Camera-type eye (tissue), 1 donor: ENCODE measurements around the gene VAMP2. TPM values are rescaled to one million over a fixed set of nuclear protein-coding genes. Genes with fewer than 3 reads are reported as not detected.

ENCODE experiments used
- total RNA-seq: library from RNA; depleted of rRNA; stranded (reverse); fragments of >200 nt; gene quantifications from one replicate; pipeline ENCODE4 v1.2.3, GENCODE V29; 2014

The VAMP2 gene, protein sequence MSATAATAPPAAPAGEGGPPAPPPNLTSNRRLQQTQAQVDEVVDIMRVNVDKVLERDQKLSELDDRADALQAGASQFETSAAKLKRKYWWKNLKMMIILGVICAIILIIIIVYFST
- total RNA-seq = 47.6 TPM

DNA sequence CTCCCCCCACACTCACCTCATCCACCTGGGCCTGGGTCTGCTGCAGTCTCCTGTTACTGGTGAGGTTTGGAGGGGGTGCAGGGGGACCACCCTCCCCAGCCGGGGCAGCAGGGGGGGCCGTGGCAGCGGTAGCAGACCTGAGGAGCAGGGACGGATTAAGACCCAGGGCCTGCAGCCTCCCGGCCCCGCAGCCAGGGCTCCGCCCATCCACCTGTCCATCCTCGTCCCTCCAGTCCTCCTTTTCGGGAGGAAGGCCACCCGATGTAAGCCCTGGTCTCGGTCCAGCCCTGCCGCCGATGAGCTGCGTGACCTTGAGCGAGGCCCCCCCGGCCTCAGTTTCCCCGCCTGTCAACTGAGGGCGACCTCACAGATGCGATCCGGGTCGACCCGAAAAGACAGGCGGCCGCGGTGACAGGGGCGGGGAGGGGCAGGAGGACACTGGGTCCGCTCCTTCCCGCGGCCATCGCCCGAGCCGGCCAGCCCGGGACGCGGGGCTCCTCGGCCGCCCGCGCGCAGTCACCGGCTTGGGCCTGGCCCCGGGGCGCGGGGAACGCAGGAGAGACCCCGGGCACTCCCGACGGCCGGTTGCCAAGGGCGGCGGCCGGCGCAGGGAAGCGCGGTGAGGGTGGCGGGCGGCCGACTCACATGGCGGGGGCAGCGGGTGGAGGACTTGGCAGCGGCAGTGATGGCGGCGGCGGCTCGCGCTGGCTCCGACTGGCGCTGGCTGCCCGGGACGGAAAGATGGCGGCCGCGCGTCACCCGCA is at the start of gene VAMP2:
TSS of gene VAMP2 (minus strand) at position 716 of the 764 bp plus-strand sequence. CDS start at position 647, 69 bp downstream.

DNA sequence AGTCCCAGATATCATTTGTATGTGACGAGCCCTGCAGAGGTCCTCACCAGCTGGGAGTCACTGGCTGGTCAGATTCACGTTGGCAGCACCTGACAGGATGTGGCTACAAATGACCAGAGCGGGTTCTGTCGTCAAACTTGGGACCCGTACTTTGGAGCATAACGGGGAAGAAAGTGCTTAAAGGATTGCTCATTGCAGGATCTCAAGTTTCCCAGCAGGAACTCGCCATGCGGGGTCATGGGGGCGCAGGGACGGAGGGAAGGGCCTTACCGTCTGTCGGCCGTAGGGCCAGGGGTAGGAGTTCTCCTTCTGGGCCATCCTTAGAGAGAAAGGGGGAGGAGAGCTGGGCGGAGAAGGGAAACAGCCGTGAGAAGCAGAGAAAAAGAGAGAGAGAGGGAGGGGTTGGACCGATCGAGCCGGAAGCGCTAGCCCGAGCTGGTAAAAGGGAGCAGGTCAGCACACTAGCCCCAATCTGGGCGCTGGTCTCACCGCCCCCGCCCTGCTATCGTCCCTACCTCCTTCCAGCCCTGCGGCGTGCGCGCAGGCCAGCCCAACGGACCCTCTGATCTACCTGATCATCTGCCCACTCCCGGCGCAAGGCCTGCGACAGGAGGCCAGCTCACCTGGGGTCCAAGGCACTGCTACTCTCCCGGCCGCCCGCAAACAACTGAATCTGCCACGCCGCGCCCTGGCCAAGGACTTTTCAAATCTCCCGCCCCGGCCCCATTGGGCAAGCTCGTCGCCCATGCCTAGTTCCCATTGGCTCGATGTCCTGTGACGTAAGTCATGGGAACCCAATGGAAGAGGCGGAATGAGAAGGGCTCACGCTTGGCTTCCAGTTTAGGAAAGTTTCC is 47.4 kb upstream of the VAMP2 start, which contains the start of gene AURKB:
TSS of gene AURKB (minus strand) at position 669 of the 854 bp plus-strand sequence. CDS start at position 318, 351 bp downstream.

DNA sequence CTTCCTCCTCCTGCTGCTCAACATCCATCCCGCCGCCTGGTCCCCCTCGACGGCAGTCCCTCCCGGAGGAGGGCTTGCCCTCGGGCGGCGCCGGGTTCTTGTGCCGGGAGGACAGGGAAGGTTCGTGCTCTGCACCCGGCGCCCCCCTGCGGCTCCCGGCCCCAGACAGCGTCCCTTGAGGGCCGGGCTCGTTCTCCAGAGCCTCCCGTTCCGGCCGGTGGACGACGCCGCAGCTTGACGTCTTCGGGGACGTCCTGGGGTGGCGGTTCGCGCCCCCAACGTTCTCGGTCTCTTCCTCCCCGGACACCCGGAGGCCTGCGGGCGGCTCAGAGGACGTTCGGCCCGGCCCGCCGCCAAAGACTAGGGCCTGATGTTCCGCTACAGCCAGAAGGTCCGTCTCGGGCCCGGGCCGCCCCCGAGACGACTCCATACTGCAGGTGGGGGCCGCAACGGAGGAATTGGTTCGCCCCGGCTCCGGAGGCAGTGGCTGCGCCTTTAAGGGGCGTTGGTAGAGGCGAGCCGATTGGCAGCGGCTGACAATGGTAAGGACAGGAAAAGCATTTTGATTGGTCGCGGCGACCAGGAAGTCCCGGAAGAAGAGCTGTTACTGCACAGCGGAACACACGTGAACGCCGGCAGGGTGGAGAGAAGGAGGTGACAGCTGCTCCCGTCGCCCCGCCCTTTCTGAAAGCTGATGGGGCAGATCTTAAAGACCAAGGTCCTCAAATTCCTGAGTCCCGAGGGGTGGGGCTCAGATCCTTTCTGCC is 27.1 kb upstream of the VAMP2 start, which contains the start of gene BORCS6:
TSS of gene BORCS6 (minus strand) at position 470 of the 767 bp plus-strand sequence. CDS start at position 430, 40 bp downstream.

DNA sequence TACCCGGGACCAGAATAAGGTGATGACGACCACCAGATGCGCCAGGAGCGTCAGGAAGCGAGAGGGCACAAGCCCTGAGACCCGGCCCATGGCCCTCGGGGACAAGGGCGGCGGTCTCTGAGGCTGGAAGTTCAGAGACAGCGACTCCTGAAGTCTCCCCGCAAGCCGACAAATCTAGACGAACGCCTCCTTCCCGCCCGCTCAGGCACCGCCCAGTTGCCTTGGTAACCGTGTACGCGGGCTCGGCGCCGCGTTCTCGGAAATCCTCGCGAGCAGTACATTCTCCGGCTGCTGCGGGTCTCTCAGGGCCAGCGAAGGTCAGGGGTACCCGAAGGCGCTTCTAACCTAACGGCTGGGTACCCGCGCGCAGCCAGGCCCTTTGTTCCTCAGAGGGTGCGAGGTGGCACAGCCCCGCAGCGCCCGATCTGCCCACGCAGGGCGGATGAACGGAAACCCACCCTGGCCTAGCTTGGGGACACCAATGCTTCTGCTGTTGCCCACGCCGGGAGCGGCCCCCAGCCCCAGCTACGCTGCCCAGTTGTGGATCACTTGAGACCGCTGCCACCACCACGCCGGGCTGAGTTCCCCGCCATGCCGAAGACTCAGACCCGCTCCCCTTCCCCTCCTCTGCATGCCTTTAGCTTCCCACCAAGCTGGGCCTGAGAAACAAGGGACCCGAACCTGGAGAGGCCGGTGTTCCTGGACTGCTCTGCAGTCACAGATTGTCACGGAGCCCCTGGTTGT is 13.6 kb upstream of the VAMP2 start, which contains the start of gene TMEM107:
TSS of gene TMEM107 (minus strand) at position 184 of the 744 bp plus-strand sequence. CDS start at position 90, 94 bp downstream.

DNA sequence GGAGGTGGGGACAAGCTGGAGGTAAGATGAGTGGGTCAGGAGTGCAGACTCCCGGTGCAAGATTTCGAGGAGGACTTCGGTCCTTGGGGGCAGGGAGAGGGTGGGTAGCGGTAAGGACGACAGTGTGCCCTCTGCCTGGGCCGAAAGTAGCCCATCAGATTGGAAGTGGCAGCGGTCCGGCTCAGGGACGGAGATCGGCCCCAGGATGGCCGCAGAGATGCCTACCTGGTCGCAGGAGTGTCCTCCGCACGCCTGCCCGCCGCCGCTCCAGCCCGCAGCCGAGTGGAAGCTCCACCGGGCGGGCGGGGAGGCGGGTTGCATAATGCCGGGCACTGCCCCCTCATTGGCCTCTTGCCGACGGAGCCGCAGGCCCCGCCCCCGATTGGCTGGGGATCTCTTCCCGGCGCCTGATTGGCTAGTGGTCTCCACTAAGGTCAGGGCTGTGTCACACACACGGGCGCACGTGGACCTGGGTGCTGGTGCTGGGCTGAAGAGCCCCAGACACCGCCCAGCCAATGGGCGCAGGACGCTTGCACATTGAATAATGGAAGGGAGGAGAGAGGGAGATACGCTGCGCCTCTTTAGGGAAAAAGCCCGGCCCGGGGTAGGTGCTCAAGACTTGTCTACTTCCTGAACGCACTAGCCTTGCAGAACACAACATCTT is 10.5 kb downstream of the VAMP2 start, which contains the start of gene PER1:
TSS of gene PER1 (minus strand) at position 293 of the 664 bp plus-strand sequence. CDS start 1,698 bp downstream, outside the sequence.

DNA sequence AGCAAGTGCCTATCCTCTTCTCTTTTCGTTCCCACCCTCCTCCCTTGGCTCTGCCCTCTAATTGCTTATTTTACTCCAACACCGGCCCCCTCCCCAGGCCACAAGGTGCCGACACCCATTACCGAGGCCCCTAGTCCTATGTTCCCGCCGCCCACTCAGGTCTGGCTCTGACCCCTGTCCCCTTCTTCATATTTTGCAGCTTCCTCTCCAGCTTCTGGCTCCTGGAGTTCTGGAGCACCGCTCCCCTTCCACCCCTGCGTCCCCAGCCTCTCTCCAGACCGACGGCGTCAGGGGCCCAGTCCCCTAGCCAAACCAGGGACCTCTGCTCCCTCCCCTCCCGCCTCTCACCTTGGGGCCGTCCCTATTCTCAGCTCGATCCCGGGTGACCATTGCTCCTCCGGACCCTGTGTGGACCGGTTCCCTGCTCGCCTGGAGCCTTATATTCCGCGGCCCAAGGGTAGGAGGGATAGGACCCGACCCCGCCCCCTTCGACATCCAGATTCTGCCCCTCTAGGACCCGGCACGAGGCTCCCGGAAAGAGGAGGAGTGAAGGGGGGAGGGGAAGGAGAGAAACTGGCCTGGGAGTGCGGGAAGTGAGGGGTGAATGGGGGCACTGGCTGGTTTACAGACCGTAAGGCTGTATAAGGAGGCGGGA is 38.9 kb downstream of the VAMP2 start, which contains the start of gene HES7:
TSS of gene HES7 (minus strand) at position 412 of the 655 bp plus-strand sequence. CDS start at position 390, 22 bp downstream.

DNA sequence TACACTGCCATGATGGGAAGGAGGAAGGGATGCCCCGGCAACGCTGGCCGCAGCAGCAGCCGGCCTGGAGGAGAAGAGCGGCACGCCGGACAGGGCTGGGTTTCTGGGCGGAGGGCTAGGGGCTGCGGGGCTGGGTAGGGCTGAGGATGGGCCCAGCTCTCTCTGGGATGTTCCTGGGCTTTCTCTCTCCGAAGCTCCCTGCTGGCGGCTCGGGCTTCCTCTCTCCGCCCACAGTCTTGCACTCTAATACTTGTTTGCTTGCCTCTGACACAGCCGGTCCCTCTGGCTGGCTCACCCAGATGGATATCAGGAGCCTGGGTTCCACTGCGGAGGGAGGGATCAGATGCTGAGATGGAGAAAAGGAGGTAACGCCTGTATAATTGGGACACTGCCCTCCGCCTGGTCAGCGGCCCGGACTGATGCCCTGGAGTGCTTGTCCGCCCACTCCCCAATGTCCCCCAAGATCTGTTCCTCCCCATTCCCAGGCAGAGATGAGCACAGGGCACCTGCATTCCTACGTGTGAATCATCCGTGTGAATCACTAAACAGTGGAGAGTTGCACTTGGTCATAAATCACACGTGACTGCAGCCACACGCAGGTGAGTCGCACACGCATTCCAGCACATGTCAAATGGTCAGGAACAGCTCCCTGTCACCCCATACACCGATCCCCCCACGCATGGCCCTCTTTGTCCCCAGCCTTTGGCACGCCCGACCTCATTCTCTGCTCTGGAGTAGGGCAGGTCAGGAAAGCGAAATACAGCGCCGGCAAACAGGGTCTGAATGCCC is 44.6 kb downstream of the VAMP2 start, which contains the start of gene ALOXE3:
TSS of gene ALOXE3 (minus strand) at position 535 of the 789 bp plus-strand sequence. CDS start at position 11, 524 bp downstream.

Other genes with a start within 250 kb of the VAMP2 start
- 32.9 TPM for gene RNF227, start 246.7 kb downstream of the VAMP2 start, total RNA-seq
- 8.0 TPM for gene KCNAB3, start 233.1 kb downstream of the VAMP2 start, total RNA-seq
- gene TRAPPC1, start 231.0 kb downstream of the VAMP2 start, total RNA-seq = 35.0 TPM
- gene CNTROB, start 230.7 kb downstream of the VAMP2 start, total RNA-seq = 30.6 TPM
- 26.8 TPM for gene GUCY2D, start 160.3 kb downstream of the VAMP2 start, total RNA-seq
- gene ALOX15B, start 123.9 kb downstream of the VAMP2 start, total RNA-seq = 0.27 TPM
- 0.99 TPM for gene ALOX12B, start 75.2 kb downstream of the VAMP2 start, total RNA-seq
- not detected for gene ALOXE3, start 44.4 kb downstream of the VAMP2 start, total RNA-seq
- gene HES7, start 38.8 kb downstream of the VAMP2 start, total RNA-seq = not detected
- gene PER1, start 10.5 kb downstream of the VAMP2 start, total RNA-seq = 75.9 TPM
- gene TMEM107, start 13.4 kb upstream of the VAMP2 start, total RNA-seq = 34.0 TPM
- 8.2 TPM for gene BORCS6, start 27.2 kb upstream of the VAMP2 start, total RNA-seq
- 16.6 TPM for gene AURKB, start 47.6 kb upstream of the VAMP2 start, total RNA-seq
- 30.5 TPM for gene CTC1, start 85.1 kb upstream of the VAMP2 start, total RNA-seq
- 26.1 TPM for gene PFAS, start 86.3 kb upstream of the VAMP2 start, total RNA-seq
- gene RANGRF, start 125.7 kb upstream of the VAMP2 start, total RNA-seq = 12.0 TPM
- gene SLC25A35, start 132.5 kb upstream of the VAMP2 start, total RNA-seq = 1.0 TPM
- 7.3 TPM for gene ARHGEF15, start 147.3 kb upstream of the VAMP2 start, total RNA-seq
- not detected for gene ODF4, start 176.9 kb upstream of the VAMP2 start, total RNA-seq
- 2,784 TPM for gene RPL26, start 220.2 kb upstream of the VAMP2 start, total RNA-seq
- gene RNF222, start 234.9 kb upstream of the VAMP2 start, total RNA-seq = not detected